ENCODE measurements around the gene FADS1.

The FADS1 gene

DNA sequence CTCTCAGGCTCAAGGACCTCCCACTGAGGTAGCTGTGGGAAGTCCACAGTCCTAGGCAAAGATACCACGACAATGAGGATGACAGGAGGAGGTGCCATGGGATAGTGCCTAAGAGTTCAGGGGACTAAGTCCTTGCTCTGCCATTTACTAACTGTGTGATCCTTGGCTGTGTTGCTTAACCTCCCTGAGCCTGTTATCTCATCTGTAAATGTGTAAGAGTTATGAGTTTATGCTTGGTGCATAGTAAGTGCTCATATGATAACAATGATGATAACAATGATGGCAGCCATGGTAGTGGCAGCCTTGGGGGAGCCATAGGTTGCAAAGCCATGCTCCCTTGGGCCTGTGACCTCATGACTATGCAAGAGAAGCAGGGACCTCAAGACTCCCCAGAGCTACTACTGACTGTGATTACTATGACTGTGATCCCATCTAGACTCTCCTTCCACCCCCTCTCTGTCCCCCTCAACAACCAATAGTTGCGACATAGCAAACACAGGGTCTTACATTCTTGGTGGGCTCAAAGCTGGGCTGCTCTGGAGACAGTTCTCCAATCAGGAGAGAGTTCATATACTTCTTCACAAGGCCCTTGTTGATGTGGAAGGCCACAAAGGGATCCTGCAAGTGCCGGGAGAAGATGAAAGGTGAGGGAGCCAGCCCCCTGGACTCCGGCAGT lies 3.9 kb downstream of the FADS1 start:
- DNase-seq (ENCODE audit: low read depth): no peak
- TF ChIP-seq, protein P1, sequence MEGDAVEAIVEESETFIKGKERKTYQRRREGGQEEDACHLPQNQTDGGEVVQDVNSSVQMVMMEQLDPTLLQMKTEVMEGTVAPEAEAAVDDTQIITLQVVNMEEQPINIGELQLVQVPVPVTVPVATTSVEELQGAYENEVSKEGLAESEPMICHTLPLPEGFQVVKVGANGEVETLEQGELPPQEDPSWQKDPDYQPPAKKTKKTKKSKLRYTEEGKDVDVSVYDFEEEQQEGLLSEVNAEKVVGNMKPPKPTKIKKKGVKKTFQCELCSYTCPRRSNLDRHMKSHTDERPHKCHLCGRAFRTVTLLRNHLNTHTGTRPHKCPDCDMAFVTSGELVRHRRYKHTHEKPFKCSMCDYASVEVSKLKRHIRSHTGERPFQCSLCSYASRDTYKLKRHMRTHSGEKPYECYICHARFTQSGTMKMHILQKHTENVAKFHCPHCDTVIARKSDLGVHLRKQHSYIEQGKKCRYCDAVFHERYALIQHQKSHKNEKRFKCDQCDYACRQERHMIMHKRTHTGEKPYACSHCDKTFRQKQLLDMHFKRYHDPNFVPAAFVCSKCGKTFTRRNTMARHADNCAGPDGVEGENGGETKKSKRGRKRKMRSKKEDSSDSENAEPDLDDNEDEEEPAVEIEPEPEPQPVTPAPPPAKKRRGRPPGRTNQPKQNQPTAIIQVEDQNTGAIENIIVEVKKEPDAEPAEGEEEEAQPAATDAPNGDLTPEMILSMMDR (IDR thresholded peaks at IDR 0.05; ENCODE audit: low read depth, low read length, missing control alignments): no peak
- H3K4me3 ChIP-seq (ENCODE audit: low read depth, low read length): no peak overlapping the region

DNA sequence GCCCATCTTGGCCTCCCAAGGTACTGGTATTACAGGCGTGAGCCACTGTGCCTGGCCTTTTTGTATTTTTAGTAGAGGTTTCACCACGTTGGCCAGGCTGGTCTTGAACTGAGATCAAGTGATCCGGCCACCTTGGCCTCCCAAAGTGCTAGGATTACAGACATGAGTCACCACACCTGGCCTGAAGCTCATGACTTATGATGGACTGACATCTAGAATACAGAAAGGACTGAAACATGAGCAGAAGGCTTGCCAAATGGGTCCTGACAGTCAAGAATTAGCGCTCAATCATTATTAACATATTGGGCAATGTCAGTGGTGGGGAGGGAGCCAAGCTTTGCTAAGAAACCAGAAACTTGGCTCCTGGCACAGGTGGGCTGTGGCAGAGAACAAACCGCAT lies 5.0 kb downstream of the FADS1 start:
- no peak for DNase-seq (ENCODE audit: low read depth)
- H3K4me3 ChIP-seq (ENCODE audit: low read depth, low read length): no peak overlapping the region
- TF ChIP-seq, protein P1 (IDR thresholded peaks at IDR 0.05; ENCODE audit: low read depth, low read length, missing control alignments): no peak

DNA sequence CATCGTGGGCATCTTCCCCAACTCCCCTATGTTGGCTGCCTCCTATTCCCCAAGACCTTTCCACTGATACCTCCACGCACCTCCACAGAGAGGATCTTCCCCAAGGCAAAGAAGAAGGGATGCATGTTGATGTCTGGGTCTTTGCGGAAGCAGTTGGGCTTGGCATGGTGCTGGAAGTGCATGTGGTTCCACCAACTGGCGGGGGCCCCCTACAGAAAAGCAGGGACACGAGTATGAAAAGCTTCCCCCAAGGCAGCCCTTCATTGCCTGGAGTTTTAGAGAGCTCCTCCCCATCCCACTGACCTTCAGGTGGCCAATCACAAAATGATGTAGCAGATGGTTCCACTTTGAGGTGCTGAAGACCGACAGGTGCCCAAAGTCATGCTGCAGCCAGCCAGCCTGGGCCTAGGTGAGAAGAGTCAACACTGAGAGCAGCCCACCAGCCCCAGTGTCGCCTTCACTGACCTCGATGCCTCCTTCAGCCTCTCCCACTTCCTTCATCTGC lies 6.1 kb downstream of the FADS1 start:
- TF ChIP-seq, protein P1 (IDR thresholded peaks at IDR 0.05; ENCODE audit: low read depth, low read length, missing control alignments): no peak
- DNase-seq (ENCODE audit: low read depth): no peak
- no peak overlapping the region for H3K4me3 ChIP-seq (ENCODE audit: low read depth, low read length)

DNA sequence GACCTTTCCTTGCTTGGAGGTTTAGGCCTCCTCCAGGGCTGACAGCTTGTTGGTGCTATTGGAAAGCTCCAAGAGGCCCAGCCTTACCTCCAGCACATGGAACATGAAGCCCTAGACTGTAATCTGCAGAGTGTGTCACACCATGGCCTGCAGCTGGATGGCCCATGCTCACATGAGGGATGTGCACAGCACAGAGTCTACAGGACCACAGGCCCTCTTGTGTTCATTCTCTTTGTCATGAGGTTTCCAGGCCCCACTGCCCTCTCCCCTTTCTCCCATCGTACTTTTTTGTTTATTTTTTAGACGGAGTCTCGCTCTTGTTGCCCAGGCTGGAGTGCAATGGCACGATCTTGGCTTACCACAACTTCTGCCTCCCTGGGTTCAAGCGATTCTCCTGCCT lies 10.0 kb downstream of the FADS1 start:
- TF ChIP-seq, protein P1 (IDR thresholded peaks at IDR 0.05; ENCODE audit: low read depth, low read length, missing control alignments): no peak
- DNase-seq (ENCODE audit: low read depth): no peak

DNA sequence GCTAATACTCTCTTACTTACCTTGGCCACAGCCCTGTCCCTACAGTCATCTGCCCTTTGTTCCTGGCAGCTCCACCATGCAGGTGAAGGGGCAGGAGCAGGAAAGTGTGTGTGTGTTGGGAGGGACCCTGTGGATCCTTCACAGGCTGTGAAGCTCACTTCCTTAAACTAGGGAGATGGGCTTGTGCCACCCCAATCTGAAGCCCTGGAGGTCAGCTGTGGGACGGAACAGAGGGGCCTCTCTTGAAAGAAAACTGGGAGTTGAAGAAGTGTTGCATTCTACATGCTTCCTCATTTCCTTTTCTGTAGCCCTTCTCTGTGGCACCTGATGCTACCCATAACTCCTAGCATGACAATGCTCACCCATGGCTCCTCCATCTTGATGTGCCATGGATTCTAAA lies 11.7 kb downstream of the FADS1 start:
- no peak for DNase-seq (ENCODE audit: low read depth)
- TF ChIP-seq, protein P1 (IDR thresholded peaks at IDR 0.05; ENCODE audit: low read depth, low read length, missing control alignments): no peak
- H3K4me3 ChIP-seq (ENCODE audit: low read depth, low read length): no peak overlapping the region

More for the DNA sequence above, 10.0 kb downstream of the FADS1 start:
- H3K4me3 ChIP-seq (ENCODE audit: low read depth, low read length): no peak overlapping the region

DNA sequence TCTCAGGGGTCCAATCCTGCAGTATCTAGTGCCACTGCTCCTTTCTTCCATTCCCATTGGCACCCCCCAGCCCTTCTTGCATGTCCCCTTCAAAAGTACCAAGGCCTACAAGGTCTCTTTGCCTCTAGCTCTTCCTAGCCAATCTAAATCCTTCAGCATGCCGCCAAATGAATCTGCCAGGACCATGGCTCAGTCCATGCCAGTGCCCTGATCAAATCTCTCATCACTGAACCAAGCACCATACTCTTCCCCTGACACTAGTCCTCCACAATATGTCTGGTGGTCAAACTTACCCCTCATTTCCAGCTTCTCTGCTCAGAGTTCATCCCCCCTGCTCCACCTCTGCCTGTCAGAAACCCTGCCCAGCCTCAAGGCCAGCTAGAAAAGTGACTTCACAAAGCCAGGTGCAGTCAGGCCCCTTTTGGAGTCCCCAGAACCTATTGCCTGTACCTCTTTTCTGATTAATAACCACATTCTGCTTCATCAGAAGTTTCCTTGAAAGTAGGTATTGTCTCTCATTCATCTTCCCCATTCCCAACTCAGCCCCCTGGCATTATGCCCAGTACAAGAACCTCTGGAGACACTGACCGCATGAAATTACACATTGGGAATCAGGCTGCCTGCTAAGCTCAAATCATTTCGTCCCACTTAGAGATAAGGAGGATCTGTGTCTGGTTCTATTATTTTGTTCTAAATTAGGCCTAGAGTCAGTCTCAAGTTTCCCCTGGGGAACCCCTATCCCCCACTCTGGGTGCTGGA lies 12.7 kb downstream of the FADS1 start:
- no peak overlapping the region for H3K4me3 ChIP-seq (ENCODE audit: low read depth, low read length)
- TF ChIP-seq, protein P1 (IDR thresholded peaks at IDR 0.05; ENCODE audit: low read depth, low read length, missing control alignments): no peak
- no peak for DNase-seq (ENCODE audit: low read depth)

Measured in GM12864 (cell line).